OCI-LY1 (cell line): ENCODE data around the gene RHBDD3.

Experiments
- EZH2 ChIP-seq: fragments of 200-600 bp; sonication (generic), shearing (Covaris generic); IDR thresholded peaks from 2 replicates; pipeline ENCODE4 v1.8.0; 2017; ENCODE audit warnings: borderline replicate concordance, mixed run types, mild to moderate bottlenecking, antibody characterized with exemption, low read length, moderate library complexity, mixed read lengths
- TF ChIP-seq, protein P1 (sequence below): fragments of 200-600 bp; sonication (generic), shearing (Covaris generic); IDR thresholded peaks from 2 replicates; pipeline ENCODE4 v1.5.1; 2017; ENCODE audit warnings: mild to moderate bottlenecking, antibody characterized with exemption, low read length, moderate library complexity, mixed read lengths

DNA sequence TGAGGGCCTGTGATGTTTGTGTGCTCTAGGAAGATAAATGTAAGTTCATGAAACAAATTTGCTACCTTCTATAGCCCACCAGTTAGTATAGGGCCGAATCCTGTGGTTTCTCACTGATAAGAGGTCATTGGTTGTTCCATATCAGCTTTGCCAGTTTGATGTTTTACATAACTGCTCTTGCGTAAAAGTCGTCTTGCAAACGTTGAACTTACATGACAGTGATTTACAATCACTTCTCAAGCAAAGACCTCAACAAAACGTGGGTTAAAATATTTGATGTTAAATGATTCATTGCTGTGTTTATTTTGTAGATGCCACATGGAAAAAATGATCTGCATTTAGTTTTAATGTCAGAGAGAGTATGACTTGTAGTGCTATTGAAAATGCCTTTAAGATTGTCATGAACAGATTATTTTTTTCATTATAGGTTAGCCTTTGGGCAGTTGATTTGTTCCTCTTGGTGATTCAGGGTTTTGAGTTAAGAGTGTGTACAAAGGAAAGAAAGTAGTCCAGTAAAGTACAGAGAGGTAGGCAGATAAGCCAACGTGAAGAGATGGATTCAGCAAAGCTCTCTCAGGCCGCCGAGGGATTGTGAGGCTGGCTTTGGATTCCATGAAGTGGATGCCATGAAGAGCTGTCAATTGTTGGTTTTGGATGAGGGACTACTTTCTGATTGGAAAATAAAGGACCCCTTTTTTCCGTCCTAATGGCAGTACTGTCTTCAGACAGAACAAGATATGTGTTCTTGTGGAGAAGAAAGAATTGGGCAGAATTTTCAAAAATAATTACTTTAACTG, 2.9 kb upstream of the RHBDD3 start:
- TF ChIP-seq, protein P1, sequence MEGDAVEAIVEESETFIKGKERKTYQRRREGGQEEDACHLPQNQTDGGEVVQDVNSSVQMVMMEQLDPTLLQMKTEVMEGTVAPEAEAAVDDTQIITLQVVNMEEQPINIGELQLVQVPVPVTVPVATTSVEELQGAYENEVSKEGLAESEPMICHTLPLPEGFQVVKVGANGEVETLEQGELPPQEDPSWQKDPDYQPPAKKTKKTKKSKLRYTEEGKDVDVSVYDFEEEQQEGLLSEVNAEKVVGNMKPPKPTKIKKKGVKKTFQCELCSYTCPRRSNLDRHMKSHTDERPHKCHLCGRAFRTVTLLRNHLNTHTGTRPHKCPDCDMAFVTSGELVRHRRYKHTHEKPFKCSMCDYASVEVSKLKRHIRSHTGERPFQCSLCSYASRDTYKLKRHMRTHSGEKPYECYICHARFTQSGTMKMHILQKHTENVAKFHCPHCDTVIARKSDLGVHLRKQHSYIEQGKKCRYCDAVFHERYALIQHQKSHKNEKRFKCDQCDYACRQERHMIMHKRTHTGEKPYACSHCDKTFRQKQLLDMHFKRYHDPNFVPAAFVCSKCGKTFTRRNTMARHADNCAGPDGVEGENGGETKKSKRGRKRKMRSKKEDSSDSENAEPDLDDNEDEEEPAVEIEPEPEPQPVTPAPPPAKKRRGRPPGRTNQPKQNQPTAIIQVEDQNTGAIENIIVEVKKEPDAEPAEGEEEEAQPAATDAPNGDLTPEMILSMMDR: no peak
- no peak for TF ChIP-seq EZH2
